ENCODE measurements around the gene RASL11B.

Gene RASL11B

DNA sequence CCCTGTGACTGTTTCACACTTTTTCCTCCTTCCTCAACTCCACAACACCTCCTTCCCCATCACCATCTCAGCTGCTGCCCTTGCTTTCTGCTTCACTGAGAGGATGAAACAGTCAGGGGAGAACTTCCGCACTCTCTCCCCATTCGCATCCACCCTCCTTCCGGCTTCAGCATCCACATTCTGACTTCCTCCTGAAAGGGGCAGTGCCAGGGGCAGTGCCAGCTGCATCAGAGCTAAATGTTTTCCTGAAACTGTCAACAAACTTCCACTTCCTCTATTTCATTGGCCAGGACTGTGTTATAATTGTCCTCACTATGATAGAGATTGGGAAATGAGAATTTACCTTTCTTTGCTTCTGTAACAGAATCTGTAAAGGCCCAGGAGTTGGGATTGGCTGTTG, 18.2 kb upstream of the RASL11B start:
- DNase-seq: no peak

- no peak for DNase-seq
Observed at GRCh38 chr4:52844596-52844995, 17.5 kb upstream of the RASL11B start.

- no peak for DNase-seq
Observed at GRCh38 chr4:52846502-52846901, 15.6 kb upstream of the RASL11B start.

DNA sequence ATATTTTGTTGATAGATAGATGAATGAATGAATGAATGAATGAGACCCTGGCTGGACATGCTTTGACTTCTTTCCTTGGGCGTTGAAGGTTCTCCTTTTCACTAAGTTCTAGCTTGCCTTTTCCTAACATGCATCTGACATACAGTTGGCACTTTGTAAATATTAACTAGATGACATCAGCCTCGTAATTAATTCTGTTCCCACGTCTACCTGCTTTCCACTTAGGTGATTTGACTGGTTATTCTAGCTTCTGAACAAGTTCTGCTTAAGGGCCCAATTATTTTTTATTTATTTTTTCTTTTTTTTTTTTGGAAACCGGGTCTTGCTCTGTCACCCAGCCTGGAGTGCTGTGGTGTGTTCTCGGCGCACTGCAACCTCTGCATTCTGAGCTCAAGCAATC, 13.9 kb upstream of the RASL11B start:
- DNase-seq: no peak

- no peak for DNase-seq
Observed at GRCh38 chr4:52850406-52851124, 11.6 kb upstream of the RASL11B start.

GRCh38 chr4:52852041-52852440, 10.1 kb upstream of the RASL11B start:
- no peak for DNase-seq

GRCh38 chr4:52852711-52853110, 9.4 kb upstream of the RASL11B start:
- no peak for DNase-seq

- DNase-seq: no peak
Observed at GRCh38 chr4:52853351-52853750, 8.8 kb upstream of the RASL11B start.

- DNase-seq: no peak
Observed at GRCh38 chr4:52856801-52857200, 5.3 kb upstream of the RASL11B start.

GRCh38 chr4:52860361-52860760, 1.8 kb upstream of the RASL11B start:
- no peak for DNase-seq

DNA sequence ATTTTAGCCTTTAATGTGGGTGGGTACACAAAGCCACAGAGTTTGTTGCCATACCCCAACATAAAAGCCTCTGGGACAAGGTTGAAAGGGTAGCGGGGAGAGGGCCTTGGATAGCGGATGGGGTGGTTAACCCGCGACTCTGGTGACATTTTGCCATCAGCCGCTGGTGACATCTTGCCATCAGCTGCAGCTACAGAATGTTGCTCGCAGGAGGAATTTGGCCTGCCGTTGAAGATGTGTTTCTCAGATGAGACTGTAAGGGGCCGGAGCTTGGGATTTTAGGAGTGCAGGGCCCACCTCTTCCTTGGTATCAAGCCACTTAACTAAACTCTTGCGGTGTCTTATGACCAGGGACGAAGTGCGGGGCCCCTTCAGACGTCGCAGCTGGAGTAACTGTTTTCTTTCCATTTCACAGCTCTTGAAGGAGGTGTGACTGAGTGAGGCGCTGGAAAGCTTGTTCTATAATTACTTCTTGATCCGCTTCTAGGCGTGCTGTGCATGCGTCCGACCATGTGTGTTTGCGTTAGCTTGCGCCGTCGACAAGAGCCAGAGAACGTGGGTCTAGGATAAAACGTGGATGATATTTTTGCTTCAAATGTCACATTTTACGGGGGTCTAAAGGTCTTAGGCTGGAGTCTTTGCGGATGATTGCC, 820 bp upstream of the RASL11B start:
- DNase-seq: no peak

DNA sequence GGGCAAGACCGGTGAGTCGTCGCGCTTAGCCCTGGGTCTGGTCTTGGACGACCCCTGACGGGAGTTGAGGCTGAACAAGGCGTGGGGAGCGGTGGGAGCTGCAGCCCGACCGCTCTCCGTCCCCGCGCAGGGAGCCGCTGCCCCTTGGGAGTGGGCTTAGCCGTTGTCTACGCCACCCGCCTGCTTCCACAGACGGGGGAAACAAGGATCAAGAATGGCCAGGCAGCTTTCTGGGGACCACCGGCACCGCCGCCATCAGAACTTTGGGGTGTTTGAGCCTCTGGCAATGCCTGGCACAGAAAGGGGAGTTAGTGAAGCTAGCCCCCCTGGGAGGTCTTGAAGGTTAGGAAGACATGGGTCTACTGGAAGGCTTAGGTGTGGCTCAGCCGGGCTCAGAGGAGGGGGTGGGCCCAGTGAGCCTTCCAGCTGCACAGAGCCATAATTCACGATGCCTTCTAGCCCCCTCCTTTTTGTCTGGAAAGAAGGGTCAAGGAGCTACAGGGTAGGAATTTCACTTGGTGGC, 583 bp downstream of the RASL11B start:
- DNase-seq: no peak

GRCh38 chr4:52863324-52863723, 1.2 kb downstream of the RASL11B start:
- no peak for DNase-seq

DNA sequence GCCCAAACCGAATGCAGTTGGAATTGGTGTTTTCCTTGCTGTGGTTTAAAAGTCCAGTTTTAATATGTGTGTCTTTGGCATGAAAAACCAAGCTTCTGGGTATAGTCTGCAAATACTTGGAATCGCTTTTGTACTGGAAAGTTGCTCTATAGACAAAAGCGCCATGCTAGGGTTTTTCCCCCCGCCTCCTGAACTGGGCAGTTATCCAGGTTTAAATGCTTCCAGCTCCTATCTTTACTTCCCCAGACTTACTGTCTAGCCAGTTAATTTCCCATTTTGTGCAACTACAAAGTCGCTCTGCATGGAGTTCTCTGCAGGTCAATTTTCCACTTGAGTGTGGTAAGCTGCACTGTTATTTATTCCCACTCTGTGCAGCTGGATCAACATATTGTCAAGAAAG, 2.7 kb downstream of the RASL11B start:
- no peak for DNase-seq

DNA sequence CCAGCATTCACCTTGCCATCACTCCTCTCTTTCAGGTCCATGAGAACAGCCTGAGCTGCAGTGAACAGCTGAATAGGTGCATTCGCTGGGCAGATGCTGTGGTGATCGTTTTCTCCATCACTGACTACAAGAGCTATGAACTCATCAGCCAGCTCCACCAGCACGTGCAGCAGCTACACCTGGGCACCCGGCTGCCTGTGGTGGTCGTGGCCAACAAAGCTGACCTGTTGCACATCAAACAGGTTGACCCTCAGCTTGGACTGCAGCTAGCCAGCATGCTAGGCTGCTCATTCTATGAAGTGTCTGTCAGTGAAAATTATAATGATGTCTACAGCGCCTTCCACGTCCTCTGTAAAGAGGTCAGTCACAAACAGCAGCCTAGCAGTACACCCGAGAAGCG, 3.2 kb downstream of the RASL11B start:
- DNase-seq: no peak

- no peak for DNase-seq
Observed at GRCh38 chr4:52866734-52867133, 4.6 kb downstream of the RASL11B start.

DNA sequence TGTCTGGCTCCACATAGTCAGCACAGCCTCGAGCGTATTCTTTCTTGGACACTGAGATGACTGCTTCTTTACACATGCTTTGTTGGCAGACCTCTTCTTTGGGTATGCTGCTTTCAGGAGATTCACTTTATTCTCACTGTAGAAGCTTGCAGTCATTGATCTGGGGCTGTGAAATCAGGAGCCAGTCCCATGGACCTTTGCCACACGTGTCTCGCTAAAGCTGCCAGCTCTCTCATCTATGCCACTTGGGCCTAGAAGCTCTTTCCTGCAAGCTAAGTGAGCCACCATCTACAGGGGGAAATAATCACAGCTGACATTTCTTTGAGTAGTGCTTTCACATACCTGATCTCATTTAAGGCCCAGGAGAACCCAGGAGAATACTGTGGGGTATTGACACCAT, 5.0 kb downstream of the RASL11B start:
- no peak for DNase-seq

GRCh38 chr4:52868133-52868532, 6.0 kb downstream of the RASL11B start:
- DNase-seq: no peak

- DNase-seq: no peak
Observed at GRCh38 chr4:52869196-52869595, 7.1 kb downstream of the RASL11B start.

- no peak for DNase-seq
Observed at GRCh38 chr4:52869656-52870055, 7.5 kb downstream of the RASL11B start.

GRCh38 chr4:52870225-52870624, 8.1 kb downstream of the RASL11B start:
- no peak for DNase-seq

DNA sequence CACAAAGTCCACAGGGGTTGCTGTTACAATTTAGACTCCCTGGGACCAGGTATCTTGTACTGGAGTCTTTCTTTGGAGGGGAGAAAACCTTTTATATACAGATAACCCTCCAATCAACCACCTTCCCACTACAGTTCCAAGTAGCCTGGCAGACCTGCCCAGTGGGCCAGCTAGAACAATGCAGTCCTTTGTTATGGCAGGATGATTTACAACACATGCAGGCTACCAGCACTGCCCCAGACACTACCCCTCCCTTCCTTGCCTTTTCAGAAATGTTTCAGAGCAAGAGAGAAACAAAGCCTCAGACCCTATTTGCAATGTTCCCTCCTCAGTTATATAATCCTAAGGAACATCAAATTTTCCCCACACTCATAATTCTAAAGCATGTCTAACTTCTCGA, 11.1 kb downstream of the RASL11B start:
- no peak for DNase-seq

- no peak for DNase-seq
Observed at GRCh38 chr4:52873861-52874343, 11.8 kb downstream of the RASL11B start.

DNA sequence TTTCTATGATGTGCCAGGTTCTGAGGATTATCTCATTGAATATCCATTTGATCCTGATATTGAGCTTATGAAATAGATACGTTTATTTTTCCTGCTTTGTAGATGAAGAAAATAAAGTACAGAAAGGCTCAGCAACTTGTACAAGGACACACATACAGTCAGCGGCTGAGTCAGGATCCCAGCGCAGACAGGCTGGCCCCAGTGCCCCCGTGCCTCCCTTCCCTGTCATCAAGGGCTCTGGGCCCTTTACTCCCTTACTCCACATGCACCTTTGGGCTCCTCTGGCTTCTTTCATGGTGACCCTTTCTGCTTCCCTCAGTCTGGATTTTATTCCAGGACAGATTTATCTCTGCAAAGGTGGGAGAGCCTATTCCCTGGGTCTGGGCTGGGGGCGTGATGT, 12.8 kb downstream of the RASL11B start:
- no peak for DNase-seq

DNA sequence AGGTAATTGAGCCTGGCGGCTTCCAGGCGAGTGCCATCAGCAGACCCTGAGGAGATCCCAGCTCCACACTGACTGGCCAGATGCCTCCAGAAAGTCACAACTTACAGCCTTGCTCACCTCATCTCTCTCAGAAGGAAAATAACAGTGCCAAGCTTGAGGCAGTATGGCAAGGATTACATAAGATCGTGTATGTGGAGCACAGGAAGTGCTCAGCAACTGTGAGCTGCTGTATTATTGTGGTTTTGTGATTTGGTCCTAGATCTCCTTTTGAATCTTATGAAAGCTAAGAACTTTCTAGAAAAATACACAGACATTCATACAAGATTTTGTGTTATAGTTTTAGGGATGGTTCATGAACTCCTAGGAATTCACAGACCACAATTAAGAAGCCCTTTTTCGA, 14.0 kb downstream of the RASL11B start:
- DNase-seq: no peak

All from activated CD4-positive, alpha-beta T cell treated with anti-CD3 and anti-CD28 coated beads, Interleukin-2, Interleukin-6, amounts not matched to agents 100 ng/mL and 50 ng/mL, durations not matched to agents 16 hours and 8 hours (primary cell).